ENCODE measurements around the gene DZIP1.

DZIP1 gene

DNA sequence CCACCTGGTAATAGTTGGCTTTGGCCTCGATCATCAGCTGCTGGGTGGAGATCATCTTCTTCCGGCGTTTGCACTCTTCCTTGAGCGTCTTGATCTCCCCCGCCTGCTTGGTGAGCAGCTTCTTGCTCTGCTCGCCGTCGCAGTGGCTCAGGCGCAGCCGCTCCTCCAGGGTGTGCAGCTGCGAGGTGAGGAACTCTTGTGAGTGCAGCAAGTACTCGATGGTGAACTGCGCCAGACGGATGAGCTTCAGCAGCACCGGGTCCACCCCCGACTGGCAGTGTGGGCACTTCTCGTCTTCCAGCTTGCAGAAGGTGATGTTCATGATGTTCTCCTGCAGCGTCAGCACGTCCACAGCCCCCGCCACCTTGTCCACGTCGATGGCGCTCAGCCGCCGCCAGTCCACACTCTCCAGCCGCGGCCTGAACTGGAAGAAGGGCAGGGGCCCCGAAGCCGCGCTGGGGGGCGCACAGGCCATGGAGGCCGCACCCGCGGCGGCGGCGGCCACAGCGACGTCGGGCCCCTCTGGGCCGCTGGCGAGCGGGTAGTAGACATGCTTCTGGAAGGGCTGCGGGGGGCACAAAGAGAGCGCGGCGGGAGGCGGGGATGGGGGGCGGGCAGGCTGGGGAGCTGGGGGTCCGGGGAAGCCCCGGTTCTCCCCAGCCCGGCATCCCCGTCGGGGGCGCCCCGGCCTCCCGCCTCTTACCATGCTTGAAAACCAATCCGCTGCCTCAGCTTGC lies 3.0 kb downstream of the DZIP1 start:
- TF ChIP-seq, protein P1, sequence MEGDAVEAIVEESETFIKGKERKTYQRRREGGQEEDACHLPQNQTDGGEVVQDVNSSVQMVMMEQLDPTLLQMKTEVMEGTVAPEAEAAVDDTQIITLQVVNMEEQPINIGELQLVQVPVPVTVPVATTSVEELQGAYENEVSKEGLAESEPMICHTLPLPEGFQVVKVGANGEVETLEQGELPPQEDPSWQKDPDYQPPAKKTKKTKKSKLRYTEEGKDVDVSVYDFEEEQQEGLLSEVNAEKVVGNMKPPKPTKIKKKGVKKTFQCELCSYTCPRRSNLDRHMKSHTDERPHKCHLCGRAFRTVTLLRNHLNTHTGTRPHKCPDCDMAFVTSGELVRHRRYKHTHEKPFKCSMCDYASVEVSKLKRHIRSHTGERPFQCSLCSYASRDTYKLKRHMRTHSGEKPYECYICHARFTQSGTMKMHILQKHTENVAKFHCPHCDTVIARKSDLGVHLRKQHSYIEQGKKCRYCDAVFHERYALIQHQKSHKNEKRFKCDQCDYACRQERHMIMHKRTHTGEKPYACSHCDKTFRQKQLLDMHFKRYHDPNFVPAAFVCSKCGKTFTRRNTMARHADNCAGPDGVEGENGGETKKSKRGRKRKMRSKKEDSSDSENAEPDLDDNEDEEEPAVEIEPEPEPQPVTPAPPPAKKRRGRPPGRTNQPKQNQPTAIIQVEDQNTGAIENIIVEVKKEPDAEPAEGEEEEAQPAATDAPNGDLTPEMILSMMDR (IDR thresholded peaks at IDR 0.05; ENCODE audit: low read length), result no peak
- no peak for TF ChIP-seq EZH2 (IDR thresholded peaks at IDR 0.05; ENCODE audit: borderline replicate concordance, low read length)
- Histone ChIP-seq H4K20me1 (ENCODE audit: insufficient read depth, low read length) (no peaks in the 10 kb centered on the region), H3K79me2 (ENCODE audit: insufficient read depth, low read length) (no peaks in the 10 kb centered on the region), H3F3A (ENCODE audit: insufficient read depth, low read length) (no peaks in the 10 kb centered on the region), H3K4me3 (ENCODE audit: low read depth, low read length, poor library complexity, severe bottlenecking) (no peak overlapping the region), H3K4me2 (ENCODE audit: low read length) (no peak overlapping the region), H3K9me2 (ENCODE audit: low read depth, low read length) (no peaks in the 10 kb centered on the region), H3K9ac (ENCODE audit: low read length) (no peak overlapping the region), H3K36me3 (ENCODE audit: insufficient read depth, low read length) (no peaks in the 10 kb centered on the region), H3K9me3 (ENCODE audit: low read length) (no peaks in the 10 kb centered on the region), H2AFZ (ENCODE audit: low read length) (no peak overlapping the region), H3K4me1 (ENCODE audit: insufficient read depth, low read length, severe bottlenecking) (no peaks in the 10 kb centered on the region), H3K27me3 (ENCODE audit: insufficient read depth, low read length) (no peaks in the 10 kb centered on the region), H3K27ac (ENCODE audit: low read depth, low read length, poor library complexity, severe bottlenecking) (no peak overlapping the region)

DNA sequence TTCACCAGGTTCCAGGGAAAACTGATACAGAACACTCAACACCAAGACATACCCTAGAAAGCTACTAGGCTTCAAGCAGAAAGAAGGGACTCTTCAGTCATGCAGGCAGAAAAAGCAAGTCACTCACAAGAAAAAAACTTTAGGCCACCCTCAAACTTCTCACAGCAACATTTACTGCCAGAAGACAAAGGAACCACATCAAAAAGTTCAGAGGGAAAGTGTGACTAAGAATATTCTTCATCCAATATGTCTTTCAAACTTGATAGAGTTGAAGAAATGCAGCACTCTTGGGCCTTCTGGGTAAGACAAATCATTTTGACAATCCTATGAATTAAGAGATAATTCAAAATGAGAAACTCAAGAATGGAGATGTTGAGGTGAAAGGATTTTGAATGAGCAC lies 7.7 kb downstream of the DZIP1 start:
- no peak for TF ChIP-seq EZH2 (IDR thresholded peaks at IDR 0.05; ENCODE audit: borderline replicate concordance, low read length)
- TF ChIP-seq, protein P1 (IDR thresholded peaks at IDR 0.05; ENCODE audit: low read length), result no peak
- Histone ChIP-seq H3K27me3 (ENCODE audit: insufficient read depth, low read length) (no peaks in the 10 kb centered on the region), H3K9me2 (ENCODE audit: low read depth, low read length) (no peaks in the 10 kb centered on the region), H3K27ac (ENCODE audit: low read depth, low read length, poor library complexity, severe bottlenecking) (no peak overlapping the region), H3F3A (ENCODE audit: insufficient read depth, low read length) (no peaks in the 10 kb centered on the region), H3K79me2 (ENCODE audit: insufficient read depth, low read length) (no peaks in the 10 kb centered on the region), H3K4me3 (ENCODE audit: low read depth, low read length, poor library complexity, severe bottlenecking) (no peak overlapping the region), H4K20me1 (ENCODE audit: insufficient read depth, low read length) (no peaks in the 10 kb centered on the region), H2AFZ (ENCODE audit: low read length) (no peak overlapping the region), H3K4me1 (ENCODE audit: insufficient read depth, low read length, severe bottlenecking) (no peaks in the 10 kb centered on the region), H3K9ac (ENCODE audit: low read length) (no peak overlapping the region), H3K36me3 (ENCODE audit: insufficient read depth, low read length) (no peaks in the 10 kb centered on the region), H3K4me2 (ENCODE audit: low read length) (no peak overlapping the region), H3K9me3 (ENCODE audit: low read length) (no peaks in the 10 kb centered on the region)

DNA sequence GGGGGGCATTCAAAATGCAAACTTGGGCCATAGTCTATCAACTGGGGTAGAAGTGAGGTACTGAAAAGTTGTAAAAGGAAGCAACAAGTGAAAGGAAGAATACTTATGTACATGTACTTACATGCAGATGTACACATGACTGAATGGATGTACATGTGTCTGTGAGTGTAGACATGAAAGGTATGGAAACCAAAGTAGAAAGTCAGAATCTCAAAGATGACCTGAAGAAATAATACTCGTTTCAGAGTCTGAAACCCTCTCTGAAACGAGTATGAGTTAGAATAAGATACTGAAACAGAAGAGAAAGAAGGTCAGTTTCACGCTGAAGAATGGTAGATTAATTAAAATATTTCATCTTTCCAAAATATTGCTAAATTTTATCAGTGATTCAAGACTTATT lies 13.9 kb downstream of the DZIP1 start:
- Histone ChIP-seq H3K27me3 (ENCODE audit: insufficient read depth, low read length) (no peaks in the 10 kb centered on the region), H3K9me3 (ENCODE audit: low read length) (no peaks in the 10 kb centered on the region), H3K9ac (ENCODE audit: low read length) (no peak overlapping the region), H3K4me1 (ENCODE audit: insufficient read depth, low read length, severe bottlenecking) (no peaks in the 10 kb centered on the region), H2AFZ (ENCODE audit: low read length) (no peak overlapping the region), H3K4me2 (ENCODE audit: low read length) (no peak overlapping the region), H3F3A (ENCODE audit: insufficient read depth, low read length) (no peaks in the 10 kb centered on the region), H3K79me2 (ENCODE audit: insufficient read depth, low read length) (no peaks in the 10 kb centered on the region), H3K36me3 (ENCODE audit: insufficient read depth, low read length) (no peaks in the 10 kb centered on the region), H3K4me3 (ENCODE audit: low read depth, low read length, poor library complexity, severe bottlenecking) (no peak overlapping the region), H3K27ac (ENCODE audit: low read depth, low read length, poor library complexity, severe bottlenecking) (no peak overlapping the region), H4K20me1 (ENCODE audit: insufficient read depth, low read length) (no peaks in the 10 kb centered on the region), H3K9me2 (ENCODE audit: low read depth, low read length) (no peaks in the 10 kb centered on the region)
- TF ChIP-seq, protein P1 (IDR thresholded peaks at IDR 0.05; ENCODE audit: low read length), result no peak
- TF ChIP-seq EZH2 (IDR thresholded peaks at IDR 0.05; ENCODE audit: borderline replicate concordance, low read length), result no peak
